ENCODE measurements around the gene UBE2L3. TPM values are rescaled to one million over a fixed set of nuclear protein-coding genes. Genes with fewer than 3 reads are reported as not detected.

UBE2L3 gene
- total and polyA plus RNA-seq, 2 of the 13 experiments (the other 11 are each of a cell fraction or from before 2014, with no cell fraction given), result 30.2 to 58.1 TPM

GRCh38 chr22:21629255-21630149 is 62.0 kb downstream of the UBE2L3 start, which contains the start of gene YDJC (continued):
- TF ChIP-seq TOE1 (CRISPR knock-in tag; IDR thresholded peaks at IDR 0.05) (peak; percentile 77; the same call in 1 of the 2 replicates), ZNF556 (CRISPR knock-in tag; IDR thresholded peaks at IDR 0.05; ENCODE audit: borderline replicate concordance) (no peak; the same call in 1 of the 2 replicates), U2AF1 (optimal IDR thresholded peaks at IDR 0.05; ENCODE audit: low read depth, low read length) (peak; percentile 29), NPAS2 (CRISPR knock-in tag; IDR thresholded peaks at IDR 0.05; ENCODE audit: borderline replicate concordance) (no peak), ZNF430 (CRISPR knock-in tag; IDR thresholded peaks at IDR 0.05) (peak; percentile 87), PHF21A (CRISPR knock-in tag; IDR thresholded peaks at IDR 0.05) (0 out of 2 replicates have a peak, but pooled peaks have one; percentile 42), ZNF30 (CRISPR knock-in tag; IDR thresholded peaks at IDR 0.05) (peak; percentile 49; the same call in 1 of the 2 replicates), AHR (CRISPR knock-in tag; IDR thresholded peaks at IDR 0.05) (peak; percentile 88; the same call in 1 of the 2 replicates), ZNF546 (CRISPR knock-in tag; conservative IDR thresholded peaks at IDR 0.05) (0 out of 2 replicates have a peak, but pooled peaks have one; percentile 62), ELF4 (CRISPR knock-in tag; IDR thresholded peaks at IDR 0.05; ENCODE audit: borderline replicate concordance) (peak; percentile 85; the same call in 1 of the 2 replicates), ZKSCAN5 (CRISPR knock-in tag; IDR thresholded peaks at IDR 0.05) (peak; percentile 21; the same call in 1 of the 2 replicates), ZNF670 (CRISPR knock-in tag; IDR thresholded peaks at IDR 0.05; ENCODE audit: borderline replicate concordance) (peak; percentile 23; the same call in 1 of the 2 replicates), ZNF275 (CRISPR knock-in tag; IDR thresholded peaks at IDR 0.05; ENCODE audit: borderline replicate concordance) (peak; percentile 66; the same call in 1 of the 2 replicates), ZNF274 (CRISPR knock-in tag; IDR thresholded peaks at IDR 0.05) (peak; percentile 94), SP4 (CRISPR knock-in tag; IDR thresholded peaks at IDR 0.05) (peak; percentile 81), NR1H2 (CRISPR knock-in tag; IDR thresholded peaks at IDR 0.05; ENCODE audit: borderline replicate concordance, low read depth) (peak; percentile 58; the same call in 1 of the 2 replicates), SRSF4 (IDR thresholded peaks at IDR 0.05; ENCODE audit: low read depth, low read length, poor library complexity, severe bottlenecking) (no peak)
- TF ChIP-seq, protein P1, sequence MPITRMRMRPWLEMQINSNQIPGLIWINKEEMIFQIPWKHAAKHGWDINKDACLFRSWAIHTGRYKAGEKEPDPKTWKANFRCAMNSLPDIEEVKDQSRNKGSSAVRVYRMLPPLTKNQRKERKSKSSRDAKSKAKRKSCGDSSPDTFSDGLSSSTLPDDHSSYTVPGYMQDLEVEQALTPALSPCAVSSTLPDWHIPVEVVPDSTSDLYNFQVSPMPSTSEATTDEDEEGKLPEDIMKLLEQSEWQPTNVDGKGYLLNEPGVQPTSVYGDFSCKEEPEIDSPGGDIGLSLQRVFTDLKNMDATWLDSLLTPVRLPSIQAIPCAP (CRISPR knock-in tag; IDR thresholded peaks at IDR 0.05; ENCODE audit: low read depth), result 0 out of 2 replicates have a peak, but pooled peaks have one; percentile 25
